Keratinocyte (primary cell): ENCODE data around the gene SPINK9. TPM values are rescaled to one million over a fixed set of nuclear protein-coding genes. Genes with fewer than 3 reads are reported as not detected.

Source experiments
- DNase-seq: peaks from one replicate; pipeline ENCODE4 v3.0.0-alpha.2; 2011; ENCODE audit warnings: low read depth, missing footprints, low spot score
- FAIRE-seq: peaks from 2 replicates; lab custom pipeline; 2011; peaks lifted over from hg19 to GRCh38; lab: Jason Lieb, UNC
- H2AFZ ChIP-seq: 2 replicates; pipeline ENCODE4 v1.6.0; 2012; ENCODE audit warnings: low read length, control low read depth, inconsistent platforms; ENCODE audit not compliant: control insufficient read depth
- H3K27ac ChIP-seq: 2 replicates; pipeline ENCODE4 v1.5.1; 2011; ENCODE audit warnings: low read length; ENCODE audit not compliant: control insufficient read depth, insufficient read depth
- H3K27me3 ChIP-seq: 3 replicates; pipeline ENCODE4 v1.6.0; 2011; ENCODE audit warnings: low read length; ENCODE audit not compliant: control insufficient read depth, insufficient read depth; ENCODE audit errors: extremely low read depth
- H3K36me3 ChIP-seq, 2 experiments: 2 replicates in 1 of 2; 3 replicates in 1 of 2; pipeline ENCODE4 v1.5.1; 2011; ENCODE audit warnings: low read length in 2 of 2, mild to moderate bottlenecking in 1 of 2; ENCODE audit not compliant: control insufficient read depth in 2 of 2, insufficient read depth in 2 of 2; ENCODE audit errors: extremely low read depth in 1 of 2
- H3K4me1 ChIP-seq: 3 replicates; pipeline ENCODE4 v1.5.1; 2011; ENCODE audit warnings: low read length; ENCODE audit not compliant: control insufficient read depth, insufficient read depth; ENCODE audit errors: extremely low read depth
- H3K4me2 ChIP-seq: 3 replicates; pipeline ENCODE4 v1.6.0; 2011; ENCODE audit warnings: low read depth, low read length; ENCODE audit not compliant: control insufficient read depth, insufficient read depth; ENCODE audit errors: extremely low read depth
- H3K4me3 ChIP-seq, 3 experiments: fragments of 200-600 bp in 1 of 3; sonication (generic) in 1 of 3; 2 replicates in 2 of 3; 3 replicates in 1 of 3; pipeline ENCODE4 v1.5.1; 2011 to 2016; ENCODE audit warnings: low read length in 3 of 3, mild to moderate bottlenecking in 3 of 3, control low read depth in 2 of 3, inconsistent platforms in 1 of 3, low read depth in 1 of 3, mixed read lengths in 1 of 3, mixed run types in 1 of 3, moderate library complexity in 1 of 3; ENCODE audit not compliant: control insufficient read depth in 2 of 3, insufficient read depth in 2 of 3; ENCODE audit errors: extremely low read depth in 1 of 3
- H3K79me2 ChIP-seq: 2 replicates; pipeline ENCODE4 v1.6.0; 2012; ENCODE audit warnings: low read length; ENCODE audit not compliant: control insufficient read depth, insufficient read depth
- H3K9ac ChIP-seq: 3 replicates; pipeline ENCODE4 v1.6.0; 2011; ENCODE audit warnings: low read length; ENCODE audit not compliant: control insufficient read depth, insufficient read depth; ENCODE audit errors: extremely low read depth
- H3K9me1 ChIP-seq: 3 replicates; pipeline ENCODE4 v1.6.0; 2011; ENCODE audit warnings: low read length; ENCODE audit not compliant: control insufficient read depth, insufficient read depth; ENCODE audit errors: extremely low read depth
- H3K9me3 ChIP-seq: 2 replicates; pipeline ENCODE4 v1.5.1; 2012; ENCODE audit warnings: low read depth, low read length; ENCODE audit not compliant: control insufficient read depth
- H4K20me1 ChIP-seq: 3 replicates; pipeline ENCODE4 v1.6.0; 2011; ENCODE audit warnings: low read length; ENCODE audit not compliant: control insufficient read depth, insufficient read depth; ENCODE audit errors: extremely low read depth
- CTCF ChIP-seq, 3 experiments: IDR thresholded peaks in 1 of 3; conservative IDR thresholded peaks in 1 of 3; optimal IDR thresholded peaks in 1 of 3; 2 replicates in 2 of 3; 3 replicates in 1 of 3; pipeline versions ENCODE3 to v1.5.1; 2011; ENCODE audit warnings: low read length in 3 of 3, mild to moderate bottlenecking in 3 of 3, moderate library complexity in 2 of 3, control low read depth in 1 of 3, inconsistent platforms in 1 of 3; ENCODE audit not compliant: insufficient read depth in 2 of 3; ENCODE audit errors: extremely low read depth in 1 of 3
- EZH2 ChIP-seq: IDR thresholded peaks from one replicate; pipeline ENCODE4 v1.6.1; 2012; ENCODE audit warnings: inconsistent platforms, mild to moderate bottlenecking, low read length, moderate library complexity
- dilution Hi-C: fragments of 300-500 bp; cut with MboI; formaldehyde crosslinking; loops from one replicate; pipeline ENCODE4 v1.7.0; 2020; ENCODE audit warnings: low sequenced_read_pairs; ENCODE audit not compliant: extremely low pct_ligation_motif_present
- polyA plus RNA-seq, 5 experiments: library from polyadenylated mRNA; depleted of rRNA in 3 of 5; stranded (reverse) in 3 of 5; stranded (forward) in 1 of 5; unstranded in 1 of 5; fragments of >200 nt; gene quantifications; 1 replicate in 1 of 5; 2 replicates in 3 of 5; 3 replicates in 1 of 5; pipeline versions ENCODE4 v1.2.1 to v1.2.3, GENCODE V29; 2011 to 2012; ENCODE audit warnings: missing spikeins in 2 of 5, low read depth in 1 of 5, low replicate concordance in 1 of 5

SPINK9 gene
- polyA plus RNA-seq, 1 donor (not counting 4 experiments of a cell fraction or from before 2014, with no cell fraction given), result not detected

- Histone ChIP-seq H3K9ac (peak overlapping the region; percentile 97), H3K27me3 (no peaks in the 10 kb centered on the region), H2AFZ (peak overlapping the region; percentile 56), H4K20me1 (no peaks in the 10 kb centered on the region), H3K27ac (peak overlapping the region; percentile 93), H3K4me2 (peak overlapping the region; percentile 97), H3K9me3 (no peaks in the 10 kb centered on the region), H3K36me3 (peaks cover 1 to 7% of the 10 kb centered on the region in 2 experiments), H3K79me2 (peaks cover 53% of the 10 kb centered on the region), H3K9me1 (peaks cover 2% of the 10 kb centered on the region), H3K4me3 (peak overlapping the region; percentile 67 to 94 (median 88)), H3K4me1 (peaks cover 24% of the 10 kb centered on the region)
- no peak for TF ChIP-seq EZH2
- no peak for TF ChIP-seq CTCF (optimal IDR thresholded peaks at IDR 0.05 in 1 of 3, IDR thresholded peaks at IDR 0.05 in 1 of 3, conservative IDR thresholded peaks at IDR 0.05 in 1 of 3; ENCODE audit: extremely low read depth in 1 of 3, insufficient read depth in 2 of 3, low read length in 3 of 3)
- FAIRE-seq (peak; percentile 34), DNase-seq (no peak)
- dilution Hi-C loops, result no loop called here
Measured at GRCh38 chr5:148384380-148384737, 49.0 kb downstream of the SPINK9 start.

GRCh38 chr5:148385094-148385493 lies 49.7 kb downstream of the SPINK9 start:
- Histone ChIP-seq H3K9me3 (no peaks in the 10 kb centered on the region), H3K27ac (peak overlapping the region; percentile 93), H3K9ac (peak overlapping the region; percentile 97), H3K27me3 (no peaks in the 10 kb centered on the region), H3K36me3 (peaks cover 1 to 7% of the 10 kb centered on the region in 2 experiments), H3K4me2 (peak overlapping the region; percentile 97), H3K4me1 (peaks cover 24% of the 10 kb centered on the region), H3K79me2 (peaks cover 58% of the 10 kb centered on the region), H2AFZ (no peak overlapping the region), H3K4me3 (peak overlapping the region in 2 of 3 experiments; percentile 88 to 94), H4K20me1 (no peaks in the 10 kb centered on the region), H3K9me1 (peaks cover 2% of the 10 kb centered on the region)
- FAIRE-seq (no peak), DNase-seq (no peak)
- dilution Hi-C loops, result no loop called here
- TF ChIP-seq EZH2 (no peak), CTCF (optimal IDR thresholded peaks at IDR 0.05 in 1 of 3, IDR thresholded peaks at IDR 0.05 in 1 of 3, conservative IDR thresholded peaks at IDR 0.05 in 1 of 3; ENCODE audit: extremely low read depth in 1 of 3, insufficient read depth in 2 of 3, low read length in 3 of 3) (no peak)
